ENCODE data around the gene DLG4.

The DLG4 gene

DNA sequence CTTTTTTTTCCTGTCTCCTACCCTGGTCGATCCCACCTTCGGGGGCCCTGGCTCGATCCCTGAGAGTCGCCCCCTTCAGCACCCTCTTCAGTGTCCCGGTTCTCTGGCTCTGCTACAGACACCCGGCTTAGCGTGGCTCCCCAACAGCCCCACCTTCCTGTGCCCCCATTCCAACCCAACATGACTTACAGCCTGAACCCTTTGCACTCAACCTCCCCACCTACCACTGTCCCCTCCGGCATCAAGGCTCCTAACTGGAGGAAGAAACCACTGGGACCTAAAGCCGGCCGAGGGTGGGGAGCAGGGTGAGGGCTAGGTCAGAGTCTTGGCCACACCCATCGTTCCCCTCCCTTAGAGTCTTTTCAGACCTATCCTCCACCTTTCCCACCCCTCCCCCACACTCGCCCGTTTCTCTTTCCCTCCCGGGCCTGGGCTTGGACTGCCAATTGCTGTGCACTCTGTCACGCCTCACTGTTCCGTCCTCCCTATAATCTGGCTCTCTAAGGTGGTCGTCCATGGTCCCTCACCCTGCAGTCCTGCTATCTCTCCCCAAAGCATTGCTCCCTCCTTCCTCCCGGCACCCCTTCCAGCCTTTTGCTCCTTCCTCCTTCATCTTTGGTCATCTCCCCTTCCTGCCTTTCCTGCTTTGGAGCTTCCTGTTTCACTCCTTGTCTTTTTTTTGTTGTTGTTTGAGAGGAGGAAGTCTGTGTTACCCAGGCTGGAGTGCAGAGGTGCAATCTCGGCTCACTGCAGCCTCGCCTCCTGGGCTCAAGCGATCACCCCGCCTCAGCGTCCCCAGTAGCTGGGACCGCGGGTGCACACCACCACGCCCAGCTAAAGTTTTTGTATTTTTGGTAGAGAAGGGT lies 43.5 kb upstream of the DLG4 start (continued):
- TF ChIP-seq GLIS1 (tag by site-specific recombination; IDR thresholded peaks at IDR 0.05), result peak; percentile 31
- TF ChIP-seq, protein P1, sequence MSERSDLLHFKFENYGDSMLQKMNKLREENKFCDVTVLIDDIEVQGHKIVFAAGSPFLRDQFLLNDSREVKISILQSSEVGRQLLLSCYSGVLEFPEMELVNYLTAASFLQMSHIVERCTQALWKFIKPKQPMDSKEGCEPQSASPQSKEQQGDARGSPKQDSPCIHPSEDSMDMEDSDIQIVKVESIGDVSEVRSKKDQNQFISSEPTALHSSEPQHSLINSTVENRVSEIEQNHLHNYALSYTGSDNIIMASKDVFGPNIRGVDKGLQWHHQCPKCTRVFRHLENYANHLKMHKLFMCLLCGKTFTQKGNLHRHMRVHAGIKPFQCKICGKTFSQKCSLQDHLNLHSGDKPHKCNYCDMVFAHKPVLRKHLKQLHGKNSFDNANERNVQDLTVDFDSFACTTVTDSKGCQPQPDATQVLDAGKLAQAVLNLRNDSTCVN (tag by site-specific recombination; optimal IDR thresholded peaks at IDR 0.05), result peak; percentile 17
- TF ChIP-seq MEIS1 (CRISPR knock-in tag; IDR thresholded peaks at IDR 0.05; ENCODE audit: borderline replicate concordance), result no peak
- no peak for TF ChIP-seq SALL2 (tag by site-specific recombination; IDR thresholded peaks at IDR 0.05; ENCODE audit: borderline replicate concordance)
- peak; percentile 63 for TF ChIP-seq WT1 (tag by site-specific recombination; IDR thresholded peaks at IDR 0.05)
- TF ChIP-seq ZNF792 (tag by site-specific recombination; IDR thresholded peaks at IDR 0.05), result no peak
- TF ChIP-seq ZNF501 (tag by site-specific recombination; IDR thresholded peaks at IDR 0.05), result peak; percentile 47; the same call in 1 of the 2 replicates
- TF ChIP-seq, protein P2, sequence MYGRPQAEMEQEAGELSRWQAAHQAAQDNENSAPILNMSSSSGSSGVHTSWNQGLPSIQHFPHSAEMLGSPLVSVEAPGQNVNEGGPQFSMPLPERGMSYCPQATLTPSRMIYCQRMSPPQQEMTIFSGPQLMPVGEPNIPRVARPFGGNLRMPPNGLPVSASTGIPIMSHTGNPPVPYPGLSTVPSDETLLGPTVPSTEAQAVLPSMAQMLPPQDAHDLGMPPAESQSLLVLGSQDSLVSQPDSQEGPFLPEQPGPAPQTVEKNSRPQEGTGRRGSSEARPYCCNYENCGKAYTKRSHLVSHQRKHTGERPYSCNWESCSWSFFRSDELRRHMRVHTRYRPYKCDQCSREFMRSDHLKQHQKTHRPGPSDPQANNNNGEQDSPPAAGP (tag by site-specific recombination; IDR thresholded peaks at IDR 0.05), result peak; percentile 83
- TF ChIP-seq, protein P3, sequence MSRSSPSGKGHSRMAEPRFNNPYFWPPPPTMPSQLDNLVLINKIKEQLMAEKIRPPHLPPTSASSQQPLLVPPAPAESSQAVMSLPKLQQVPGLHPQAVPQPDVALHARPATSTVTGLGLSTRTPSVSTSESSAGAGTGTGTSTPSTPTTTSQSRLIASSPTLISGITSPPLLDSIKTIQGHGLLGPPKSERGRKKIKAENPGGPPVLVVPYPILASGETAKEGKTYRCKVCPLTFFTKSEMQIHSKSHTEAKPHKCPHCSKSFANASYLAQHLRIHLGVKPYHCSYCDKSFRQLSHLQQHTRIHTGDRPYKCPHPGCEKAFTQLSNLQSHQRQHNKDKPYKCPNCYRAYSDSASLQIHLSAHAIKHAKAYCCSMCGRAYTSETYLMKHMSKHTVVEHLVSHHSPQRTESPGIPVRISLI (tag by site-specific recombination; IDR thresholded peaks at IDR 0.05), result peak; percentile 38; the same call in 1 of the 2 replicates
- no peak for TF ChIP-seq ZNF621 (tag by site-specific recombination; IDR thresholded peaks at IDR 0.05)
- TF ChIP-seq, protein P4, sequence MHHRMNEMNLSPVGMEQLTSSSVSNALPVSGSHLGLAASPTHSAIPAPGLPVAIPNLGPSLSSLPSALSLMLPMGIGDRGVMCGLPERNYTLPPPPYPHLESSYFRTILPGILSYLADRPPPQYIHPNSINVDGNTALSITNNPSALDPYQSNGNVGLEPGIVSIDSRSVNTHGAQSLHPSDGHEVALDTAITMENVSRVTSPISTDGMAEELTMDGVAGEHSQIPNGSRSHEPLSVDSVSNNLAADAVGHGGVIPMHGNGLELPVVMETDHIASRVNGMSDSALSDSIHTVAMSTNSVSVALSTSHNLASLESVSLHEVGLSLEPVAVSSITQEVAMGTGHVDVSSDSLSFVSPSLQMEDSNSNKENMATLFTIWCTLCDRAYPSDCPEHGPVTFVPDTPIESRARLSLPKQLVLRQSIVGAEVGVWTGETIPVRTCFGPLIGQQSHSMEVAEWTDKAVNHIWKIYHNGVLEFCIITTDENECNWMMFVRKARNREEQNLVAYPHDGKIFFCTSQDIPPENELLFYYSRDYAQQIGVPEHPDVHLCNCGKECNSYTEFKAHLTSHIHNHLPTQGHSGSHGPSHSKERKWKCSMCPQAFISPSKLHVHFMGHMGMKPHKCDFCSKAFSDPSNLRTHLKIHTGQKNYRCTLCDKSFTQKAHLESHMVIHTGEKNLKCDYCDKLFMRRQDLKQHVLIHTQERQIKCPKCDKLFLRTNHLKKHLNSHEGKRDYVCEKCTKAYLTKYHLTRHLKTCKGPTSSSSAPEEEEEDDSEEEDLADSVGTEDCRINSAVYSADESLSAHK (tag by site-specific recombination; IDR thresholded peaks at IDR 0.05), result 0 out of 2 replicates have a peak, but pooled peaks have one; percentile 24
- TF ChIP-seq ZSCAN30 (tag by site-specific recombination; IDR thresholded peaks at IDR 0.05), result no peak
- no peak for TF ChIP-seq ZBTB7A (tag by site-specific recombination; IDR thresholded peaks at IDR 0.05; ENCODE audit: low read depth)
- no peak for TF ChIP-seq ZNF155 (tag by site-specific recombination; IDR thresholded peaks at IDR 0.05)
- TF ChIP-seq KLF9 (tag by site-specific recombination; IDR thresholded peaks at IDR 0.05; ENCODE audit: low read depth), result peak; percentile 24; the same call in 1 of the 2 replicates
- TF ChIP-seq YY2 (tag by site-specific recombination; IDR thresholded peaks at IDR 0.05), result no peak
- TF ChIP-seq, protein P5, sequence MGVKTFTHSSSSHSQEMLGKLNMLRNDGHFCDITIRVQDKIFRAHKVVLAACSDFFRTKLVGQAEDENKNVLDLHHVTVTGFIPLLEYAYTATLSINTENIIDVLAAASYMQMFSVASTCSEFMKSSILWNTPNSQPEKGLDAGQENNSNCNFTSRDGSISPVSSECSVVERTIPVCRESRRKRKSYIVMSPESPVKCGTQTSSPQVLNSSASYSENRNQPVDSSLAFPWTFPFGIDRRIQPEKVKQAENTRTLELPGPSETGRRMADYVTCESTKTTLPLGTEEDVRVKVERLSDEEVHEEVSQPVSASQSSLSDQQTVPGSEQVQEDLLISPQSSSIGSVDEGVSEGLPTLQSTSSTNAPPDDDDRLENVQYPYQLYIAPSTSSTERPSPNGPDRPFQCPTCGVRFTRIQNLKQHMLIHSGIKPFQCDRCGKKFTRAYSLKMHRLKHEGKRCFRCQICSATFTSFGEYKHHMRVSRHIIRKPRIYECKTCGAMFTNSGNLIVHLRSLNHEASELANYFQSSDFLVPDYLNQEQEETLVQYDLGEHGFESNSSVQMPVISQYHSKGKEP (tag by site-specific recombination; IDR thresholded peaks at IDR 0.05), result no peak
- TF ChIP-seq EGR2 (tag by site-specific recombination; IDR thresholded peaks at IDR 0.05; ENCODE audit: low read depth), result no peak; the same call in 1 of the 2 replicates
- TF ChIP-seq, protein P6, sequence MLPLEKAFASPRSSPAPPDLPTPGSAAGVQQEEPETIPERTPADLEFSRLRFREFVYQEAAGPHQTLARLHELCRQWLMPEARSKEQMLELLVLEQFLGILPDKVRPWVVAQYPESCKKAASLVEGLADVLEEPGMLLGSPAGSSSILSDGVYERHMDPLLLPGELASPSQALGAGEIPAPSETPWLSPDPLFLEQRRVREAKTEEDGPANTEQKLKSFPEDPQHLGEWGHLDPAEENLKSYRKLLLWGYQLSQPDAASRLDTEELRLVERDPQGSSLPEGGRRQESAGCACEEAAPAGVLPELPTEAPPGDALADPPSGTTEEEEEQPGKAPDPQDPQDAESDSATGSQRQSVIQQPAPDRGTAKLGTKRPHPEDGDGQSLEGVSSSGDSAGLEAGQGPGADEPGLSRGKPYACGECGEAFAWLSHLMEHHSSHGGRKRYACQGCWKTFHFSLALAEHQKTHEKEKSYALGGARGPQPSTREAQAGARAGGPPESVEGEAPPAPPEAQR (tag by site-specific recombination; IDR thresholded peaks at IDR 0.05), result no peak
- TF ChIP-seq ZBTB48 (tag by site-specific recombination; IDR thresholded peaks at IDR 0.05), result no peak
- peak; percentile 32; the same call in 1 of the 2 replicates for TF ChIP-seq GLIS2 (tag by site-specific recombination; IDR thresholded peaks at IDR 0.05)
- TF ChIP-seq ZNF23 (tag by site-specific recombination; IDR thresholded peaks at IDR 0.05; ENCODE audit: borderline replicate concordance), result no peak

Measured in HEK293 (cell line).